ENCODE results near the gene SLX1A.
"Not testable (repeated sequence)": the region's sequence is repeated elsewhere in the genome, so short reads cannot be mapped to it uniquely, and the experiment has no call there.

Gene SLX1A

GRCh38 chr16:30185683-30186421 lies 7.8 kb upstream of the SLX1A start:
- no peak overlapping the region for H3K4me3 ChIP-seq (ENCODE audit: low read depth, low read length)
- no peak for DNase-seq (ENCODE audit: low read depth)
- TF ChIP-seq CTCF (IDR thresholded peaks at IDR 0.05; ENCODE audit: control insufficient read depth, extremely low read depth, insufficient read depth): no peak

GRCh38 chr16:30186444-30186781 lies 7.3 kb upstream of the SLX1A start:
- TF ChIP-seq CTCF (IDR thresholded peaks at IDR 0.05; ENCODE audit: control insufficient read depth, extremely low read depth, insufficient read depth): no peak
- DNase-seq (ENCODE audit: low read depth): no peak
- no peak overlapping the region for H3K4me3 ChIP-seq (ENCODE audit: low read depth, low read length)

GRCh38 chr16:30186782-30187555 lies 6.7 kb upstream of the SLX1A start:
- H3K4me3 ChIP-seq (ENCODE audit: low read depth, low read length): no peak overlapping the region
- DNase-seq (ENCODE audit: low read depth): no peak
- TF ChIP-seq CTCF (IDR thresholded peaks at IDR 0.05; ENCODE audit: control insufficient read depth, extremely low read depth, insufficient read depth): peak; percentile 27; the same call in 1 of the 2 replicates

- DNase-seq (ENCODE audit: low read depth): no peak
These were observed 6.2 kb upstream of the SLX1A start for GRCh38 chr16:30187556-30187865.

GRCh38 chr16:30187971-30188561 lies 5.6 kb upstream of the SLX1A start:
- no peak overlapping the region for H3K4me3 ChIP-seq (ENCODE audit: low read depth, low read length)
- TF ChIP-seq CTCF (IDR thresholded peaks at IDR 0.05; ENCODE audit: control insufficient read depth, extremely low read depth, insufficient read depth): no peak
- DNase-seq (ENCODE audit: low read depth): no peak

More at GRCh38 chr16:30187556-30187865, 6.2 kb upstream of the SLX1A start:
- no peak overlapping the region for H3K4me3 ChIP-seq (ENCODE audit: low read depth, low read length)
- TF ChIP-seq CTCF (IDR thresholded peaks at IDR 0.05; ENCODE audit: control insufficient read depth, extremely low read depth, insufficient read depth): no peak

GRCh38 chr16:30191158-30191557 lies 2.5 kb upstream of the SLX1A start:
- not testable (repeated sequence) for DNase-seq (ENCODE audit: low read depth); H3K4me3 ChIP-seq (ENCODE audit: low read depth, low read length)

- not testable (repeated sequence) for H3K4me3 ChIP-seq (ENCODE audit: low read depth, low read length); DNase-seq (ENCODE audit: low read depth)
These were observed 577 bp upstream of the SLX1A start for GRCh38 chr16:30193098-30193497.

GRCh38 chr16:30194172-30194925 lies 674 bp downstream of the SLX1A start:
- DNase-seq (ENCODE audit: low read depth): not testable (repeated sequence)
- H3K4me3 ChIP-seq (ENCODE audit: low read depth, low read length): peak overlapping the region; percentile 48

GRCh38 chr16:30197001-30197400 lies 3.3 kb downstream of the SLX1A start:
- DNase-seq (ENCODE audit: low read depth); H3K4me3 ChIP-seq (ENCODE audit: low read depth, low read length): not testable (repeated sequence)

GRCh38 chr16:30199049-30199448 lies 5.4 kb downstream of the SLX1A start, which contains the start of gene SULT1A3:
Gene SULT1A3 (plus strand): TSS chr16:30199255. CDS start chr16:30200729, 1,474 bp downstream.
- DNase-seq (ENCODE audit: low read depth); H3K4me3 ChIP-seq (ENCODE audit: low read depth, low read length): not testable (repeated sequence)

- H3K4me3 ChIP-seq (ENCODE audit: low read depth, low read length); DNase-seq (ENCODE audit: low read depth): not testable (repeated sequence)
These were observed 6.1 kb downstream of the SLX1A start for GRCh38 chr16:30199608-30200343.
